Neural cell (in vitro differentiated cells): ENCODE data around the gene DSCAM. TPM values are rescaled to one million over a fixed set of nuclear protein-coding genes. Genes with fewer than 3 reads are reported as not detected.

Experiments
- H2AFZ ChIP-seq: fragments of 200-600, 300-800 bp; sonication (generic), shearing (Covaris generic); 2 replicates; pipeline ENCODE4 v1.6.0; 2014; ENCODE audit warnings: low read depth, mild to moderate bottlenecking, antibody characterized with exemption, low read length, moderate library complexity
- H3F3A ChIP-seq: fragments of 200-600 bp; shearing (Covaris generic); 2 replicates; pipeline ENCODE4 v1.6.1; 2016; ENCODE audit warnings: mild to moderate bottlenecking, moderate library complexity, mixed read lengths, antibody characterized with exemption, low read length; ENCODE audit not compliant: insufficient read depth, poor library complexity, severe bottlenecking
- H3K27ac ChIP-seq: fragments of 200-600, 300-800 bp; sonication (generic), shearing (Covaris generic); 2 replicates; pipeline ENCODE4 v1.5.1; 2014; ENCODE audit warnings: mild to moderate bottlenecking, low read length, moderate library complexity
- H3K27me3 ChIP-seq: fragments of 300-800, 200-600 bp; sonication (generic), shearing (Covaris generic); 2 replicates; pipeline ENCODE4 v1.6.0; 2014; ENCODE audit warnings: mild to moderate bottlenecking, low read depth, low read length, moderate library complexity; ENCODE audit not compliant: insufficient read depth
- H3K36me3 ChIP-seq: fragments of 300-800, 200-600 bp; sonication (generic), shearing (Covaris generic); 2 replicates; pipeline ENCODE4 v1.5.1; 2014; ENCODE audit warnings: mild to moderate bottlenecking, antibody characterized with exemption, low read length, moderate library complexity; ENCODE audit not compliant: insufficient read depth
- H3K4me2 ChIP-seq: fragments of 300-800, 200-600 bp; sonication (generic), shearing (Covaris generic); 2 replicates; pipeline ENCODE4 v1.6.0; 2014; ENCODE audit warnings: mild to moderate bottlenecking, low read length
- H3K4me3 ChIP-seq: fragments of 300-800, 200-600 bp; sonication (generic), shearing (Covaris generic); 2 replicates; pipeline ENCODE4 v1.5.1; 2014; ENCODE audit warnings: mild to moderate bottlenecking, low read length, moderate library complexity
- H3K79me2 ChIP-seq: fragments of 200-600 bp; shearing (Covaris generic); replicated peaks from 2 replicates; pipeline ENCODE4 v1.6.0; 2014; ENCODE audit warnings: mild to moderate bottlenecking, low read length, moderate library complexity; ENCODE audit not compliant: insufficient read depth
- H3K9ac ChIP-seq: fragments of 300-800, 200-600 bp; sonication (generic), shearing (Covaris generic); 2 replicates; pipeline ENCODE4 v1.6.1; 2016; ENCODE audit warnings: mild to moderate bottlenecking, low read length, mixed read lengths
- H3K9me2 ChIP-seq: fragments of 200-600 bp; shearing (Covaris generic); 2 replicates; pipeline ENCODE4 v1.6.1; 2016; ENCODE audit warnings: mild to moderate bottlenecking, low read length, mixed read lengths; ENCODE audit not compliant: insufficient read depth
- H3K9me3 ChIP-seq: fragments of 200-600, 300-800 bp; sonication (generic), shearing (Covaris generic); 2 replicates; pipeline ENCODE4 v1.6.1; 2016; ENCODE audit warnings: mild to moderate bottlenecking, mixed run types, low read length, moderate library complexity, mixed read lengths
- H4K20me1 ChIP-seq: fragments of 200-600 bp; shearing (Covaris generic); 2 replicates; pipeline ENCODE4 v1.6.1; 2016; ENCODE audit warnings: mild to moderate bottlenecking, mixed run types; ENCODE audit not compliant: insufficient read depth
- EP300 ChIP-seq: fragments of 450-650 bp; conservative IDR thresholded peaks from 2 replicates; pipeline ENCODE4 v1.6.1; 2014; ENCODE audit warnings: antibody characterized with exemption, mild to moderate bottlenecking, moderate library complexity; ENCODE audit not compliant: poor library complexity, severe bottlenecking
- EZH2 ChIP-seq: fragments of 200-600, 300-800 bp; shearing (Covaris generic), sonication (generic); IDR thresholded peaks from 2 replicates; pipeline ENCODE4 v1.6.1; 2014; ENCODE audit warnings: antibody characterized with exemption, low read length, borderline replicate concordance, mild to moderate bottlenecking; ENCODE audit not compliant: insufficient read depth, poor library complexity, severe bottlenecking
- MXI1 ChIP-seq: fragments of 450-650 bp; conservative IDR thresholded peaks from 2 replicates; pipeline ENCODE4 v1.6.1; 2014; ENCODE audit warnings: antibody characterized with exemption, mild to moderate bottlenecking; ENCODE audit not compliant: poor library complexity, severe bottlenecking
- POLR2AphosphoS5 ChIP-seq: IDR thresholded peaks from 2 replicates; pipeline ENCODE4 v1.6.1; 2012
- RAD21 ChIP-seq: fragments of 450-650 bp; conservative IDR thresholded peaks from 2 replicates; pipeline ENCODE4 v1.6.1; 2014; ENCODE audit warnings: antibody characterized with exemption, mild to moderate bottlenecking, moderate library complexity
- REST ChIP-seq: IDR thresholded peaks from 2 replicates; pipeline ENCODE4 v1.6.1; 2012; ENCODE audit warnings: borderline replicate concordance
- SMC3 ChIP-seq: fragments of 450-650 bp; conservative IDR thresholded peaks from 2 replicates; pipeline ENCODE4 v1.6.1; 2014; ENCODE audit warnings: antibody characterized with exemption, mild to moderate bottlenecking, moderate library complexity; ENCODE audit not compliant: poor library complexity
- TAF1 ChIP-seq: IDR thresholded peaks from 2 replicates; pipeline ENCODE4 v1.6.1; 2012; ENCODE audit warnings: low read depth
- polyA plus RNA-seq: library from polyadenylated mRNA; depleted of rRNA; stranded (reverse); fragments of >200 nt; gene quantifications from 2 replicates; pipeline ENCODE4 v1.2.3, GENCODE V29; 2014
- TF ChIP-seq, protein P1 (sequence below): fragments of 450-650 bp; IDR thresholded peaks from 2 replicates; pipeline ENCODE4 v1.5.1; 2014; ENCODE audit warnings: antibody characterized with exemption, mild to moderate bottlenecking, moderate library complexity; ENCODE audit not compliant: poor library complexity, severe bottlenecking

DSCAM gene
- polyA plus RNA-seq, 1 donor from 2014 or later, result 5.3 TPM

DNA sequence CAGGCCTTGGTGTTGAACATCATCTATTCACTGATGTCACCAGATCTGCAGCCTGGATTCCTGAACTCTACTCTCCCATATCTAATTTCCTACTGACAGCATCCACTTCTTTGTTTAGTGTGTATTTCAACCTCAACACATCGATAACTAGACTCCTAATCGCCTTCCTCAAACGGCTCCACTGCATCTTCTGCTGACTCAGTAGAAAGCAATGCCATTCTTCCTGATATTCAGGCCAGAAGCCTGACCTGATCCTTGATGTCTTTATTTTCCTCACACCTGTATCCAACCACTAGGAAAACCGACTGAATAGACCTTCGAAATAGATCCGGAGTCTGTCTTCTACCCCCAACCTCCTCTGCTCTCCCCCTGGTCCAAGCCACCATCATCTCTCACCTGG, 512.8 kb downstream of the DSCAM start:
- H3K79me2 ChIP-seq, result no peaks in the 10 kb centered on the region
- no peaks in the 10 kb centered on the region for H3F3A ChIP-seq
- no peaks in the 10 kb centered on the region for H4K20me1 ChIP-seq
- no peak overlapping the region for H3K4me2 ChIP-seq
- no peaks in the 10 kb centered on the region for H3K27me3 ChIP-seq
- H3K9me2 ChIP-seq, result no peaks in the 10 kb centered on the region
- no peak overlapping the region for H3K9ac ChIP-seq
- no peaks in the 10 kb centered on the region for H3K36me3 ChIP-seq
- H3K27ac ChIP-seq, result no peak overlapping the region
- H2AFZ ChIP-seq, result no peak overlapping the region
- TF ChIP-seq EP300, result no peak
- TF ChIP-seq, protein P1, sequence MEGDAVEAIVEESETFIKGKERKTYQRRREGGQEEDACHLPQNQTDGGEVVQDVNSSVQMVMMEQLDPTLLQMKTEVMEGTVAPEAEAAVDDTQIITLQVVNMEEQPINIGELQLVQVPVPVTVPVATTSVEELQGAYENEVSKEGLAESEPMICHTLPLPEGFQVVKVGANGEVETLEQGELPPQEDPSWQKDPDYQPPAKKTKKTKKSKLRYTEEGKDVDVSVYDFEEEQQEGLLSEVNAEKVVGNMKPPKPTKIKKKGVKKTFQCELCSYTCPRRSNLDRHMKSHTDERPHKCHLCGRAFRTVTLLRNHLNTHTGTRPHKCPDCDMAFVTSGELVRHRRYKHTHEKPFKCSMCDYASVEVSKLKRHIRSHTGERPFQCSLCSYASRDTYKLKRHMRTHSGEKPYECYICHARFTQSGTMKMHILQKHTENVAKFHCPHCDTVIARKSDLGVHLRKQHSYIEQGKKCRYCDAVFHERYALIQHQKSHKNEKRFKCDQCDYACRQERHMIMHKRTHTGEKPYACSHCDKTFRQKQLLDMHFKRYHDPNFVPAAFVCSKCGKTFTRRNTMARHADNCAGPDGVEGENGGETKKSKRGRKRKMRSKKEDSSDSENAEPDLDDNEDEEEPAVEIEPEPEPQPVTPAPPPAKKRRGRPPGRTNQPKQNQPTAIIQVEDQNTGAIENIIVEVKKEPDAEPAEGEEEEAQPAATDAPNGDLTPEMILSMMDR, result no peak
- TF ChIP-seq REST, result no peak
- TF ChIP-seq POLR2AphosphoS5, result no peak
- TF ChIP-seq SMC3, result no peak
- no peak for TF ChIP-seq TAF1
- no peak for TF ChIP-seq MXI1
- TF ChIP-seq EZH2, result no peak
- TF ChIP-seq RAD21, result no peak
- H3K9me3 ChIP-seq, result no peaks in the 10 kb centered on the region
- H3K4me3 ChIP-seq, result no peak overlapping the region

- Histone ChIP-seq H3K9ac (no peak overlapping the region), H3K4me3 (no peak overlapping the region), H3K27ac (no peak overlapping the region), H3K36me3 (no peaks in the 10 kb centered on the region), H3K9me2 (no peaks in the 10 kb centered on the region), H2AFZ (no peak overlapping the region), H3K27me3 (no peaks in the 10 kb centered on the region), H4K20me1 (no peaks in the 10 kb centered on the region), H3K79me2 (no peaks in the 10 kb centered on the region), H3K9me3 (no peaks in the 10 kb centered on the region), H3K4me2 (no peak overlapping the region), H3F3A (no peaks in the 10 kb centered on the region)
- TF ChIP-seq RAD21 (no peak), SMC3 (no peak), TAF1 (no peak), REST (no peak), EP300 (no peak), EZH2 (no peak)
- TF ChIP-seq, protein P1, result no peak
Observed at GRCh38 chr21:40333731-40334130, 513.2 kb downstream of the DSCAM start.
